ENCODE results near the gene ADGRB2.

- TF ChIP-seq CTCF (IDR thresholded peaks at IDR 0.05) (peak in 2 of 6 experiments; percentile 1 to 4), EP300 (IDR thresholded peaks at IDR 0.05) (no peak), POLR2A (IDR thresholded peaks at IDR 0.05) (no peak), POLR2AphosphoS5 (IDR thresholded peaks at IDR 0.05) (no peak)
Observed at GRCh38 chr1:31745946-31746670, 18.0 kb downstream of the ADGRB2 start.

Measured in upper lobe of left lung (tissue), 4 donors.